Esophagus squamous epithelium (tissue), 5 donors: ENCODE results near the gene CNTN4. TPM values are rescaled to one million over a fixed set of nuclear protein-coding genes. Genes with fewer than 3 reads are reported as not detected.
A peak's percentile ranks its signal among the peaks of the same experiment; 100 is the strongest.

Experiments used
- DNase-seq: peaks from one replicate; lab custom pipeline; 2025; lab: John Stamatoyannopoulos, UW
- H3K27ac ChIP-seq, 4 donors: fragments of 200-600 bp; sonication (generic); one replicate each; pipeline ENCODE4 v1.5.1; 2016 to 2019; ENCODE audit warnings: mild to moderate bottlenecking in 1 of 4
- H3K27me3 ChIP-seq, 4 donors: fragments of 200-600 bp; sonication (generic); 1 replicate in 3 of 4; 2 replicates in 1 of 4; pipeline versions ENCODE4 v1.5.1 to v1.6.0; 2017 to 2021; ENCODE audit warnings: antibody characterized with exemption in 1 of 4
- H3K36me3 ChIP-seq, 3 donors: fragments of 200-600 bp; sonication (generic); one replicate each; pipeline ENCODE4 v1.5.1; 2016 to 2019
- H3K4me1 ChIP-seq, 3 donors: fragments of 200-600 bp; sonication (generic); one replicate each; pipeline ENCODE4 v1.5.1; 2017 to 2019
- H3K4me3 ChIP-seq, 4 donors: fragments of 200-600 bp; sonication (generic); 1 replicate in 3 of 4; 2 replicates in 1 of 4; pipeline ENCODE4 v1.5.1; 2016 to 2019; ENCODE audit warnings: mild to moderate bottlenecking in 2 of 4, moderate library complexity in 1 of 4
- H3K9me3 ChIP-seq, 3 donors: fragments of 200-600 bp; sonication (generic); one replicate each; pipeline ENCODE4 v1.5.1; 2016 to 2019
- CTCF ChIP-seq, 6 experiments: fragments of 450-650 bp in 4 of 6; fragments of 200-600 bp in 2 of 6; sonication (generic) in 2 of 6; IDR thresholded peaks; one replicate each; pipeline ENCODE4 v1.5.1; 2016 to 2019; ENCODE audit warnings: antibody characterized with exemption in 6 of 6, mild to moderate bottlenecking in 4 of 6, moderate library complexity in 4 of 6
- POLR2A ChIP-seq, 4 donors: fragments of 450-650 bp; IDR thresholded peaks; one replicate each; pipeline ENCODE4 v1.6.1; 2017; ENCODE audit warnings: antibody characterized with exemption in 4 of 4, mild to moderate bottlenecking in 4 of 4, moderate library complexity in 3 of 4
- WGBS, 2 donors: methylation state at CpG; one replicate each; pipeline ENCODE4 v1.1.5; 2018; 5-methylcytosine and 5-hydroxymethylcytosine counted together
- intact Hi-C: fragments of 100-400 bp; cut with DNase I; formaldehyde crosslinking; loops from one replicate; pipeline ENCODE4 v1.15.0; 2022
- total RNA-seq, 4 donors: library from RNA; depleted of rRNA; stranded (reverse); fragments of >200 nt; gene quantifications; one replicate each; pipeline ENCODE4 v1.1.0, GENCODE V29; 2016
- donor health status: DM: yes; HTN: yes; CAD: no.

The CNTN4 gene
- total RNA-seq, 4 donors from 2014 or later = 0.31 to 8.5 (median 3.5) TPM

- DNase-seq = no peak
- no peaks in the 10 kb centered on the region for H3K36me3 ChIP-seq
- H3K9me3 ChIP-seq = no peaks in the 10 kb centered on the region
- no peak overlapping the region for H3K27ac ChIP-seq
- H3K4me1 ChIP-seq = peaks cover 0 to 17% (median 0%) of the 10 kb centered on the region in 3 donors
- WGBS, 2 donors = 76 to 82% methylated on average over 3 to 4 of the region's 4 CpGs
- intact Hi-C loops = no loop called here
- H3K4me3 ChIP-seq = no peak overlapping the region
- H3K27me3 ChIP-seq = no peaks in the 10 kb centered on the region
- TF ChIP-seq CTCF (IDR thresholded peaks at IDR 0.05) (no peak), POLR2A (IDR thresholded peaks at IDR 0.05) (no peak)
Measured at GRCh38 chr3:3013317-3014052, 914.8 kb downstream of the CNTN4 start.

DNA sequence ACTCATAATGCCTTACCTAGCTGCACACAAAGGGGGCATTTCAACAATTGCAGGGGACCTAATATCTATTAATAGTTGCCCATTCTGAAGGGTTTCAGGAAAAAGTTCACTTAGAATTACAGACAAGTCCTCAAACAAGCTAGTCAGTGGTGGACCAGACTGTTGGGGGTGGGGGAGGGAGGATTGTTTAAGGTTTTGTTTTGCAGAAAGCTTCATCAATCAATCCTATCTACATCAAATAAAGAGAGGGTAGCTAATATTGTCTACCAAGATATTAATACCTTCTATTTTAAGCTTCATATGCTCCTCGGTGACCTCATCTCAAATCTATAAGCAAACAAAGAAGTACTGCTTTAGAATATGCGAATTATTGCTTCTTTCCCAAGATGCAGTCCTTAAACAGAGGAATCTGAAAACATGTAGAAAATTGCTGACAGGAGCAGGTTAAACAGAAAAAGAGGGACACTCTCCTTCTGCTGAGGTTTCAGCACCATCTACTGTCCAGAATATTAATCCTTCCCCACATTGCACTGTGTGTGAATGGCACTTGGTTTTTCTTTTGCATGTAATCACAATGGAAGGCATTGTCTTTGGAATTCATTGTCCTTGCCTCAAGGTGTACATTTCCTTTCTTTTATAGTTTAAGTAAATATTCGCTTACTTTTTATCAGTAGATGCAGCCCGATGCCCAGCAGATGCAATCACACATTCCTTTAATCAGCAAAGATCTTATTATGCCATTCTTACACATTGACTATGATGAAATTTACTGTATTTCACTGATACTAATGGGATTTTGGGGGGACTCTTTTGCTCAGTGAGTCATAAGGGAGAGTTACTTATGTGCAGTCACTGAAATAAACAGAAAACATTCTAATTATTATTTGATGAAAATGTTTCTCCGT lies 916.8 kb downstream of the CNTN4 start:
- Histone ChIP-seq H3K36me3 (no peaks in the 10 kb centered on the region), H3K4me1 (peaks cover 0 to 17% (median 0%) of the 10 kb centered on the region in 3 donors), H3K9me3 (no peaks in the 10 kb centered on the region), H3K27ac (no peak overlapping the region), H3K4me3 (no peak overlapping the region), H3K27me3 (no peaks in the 10 kb centered on the region)
- WGBS, 2 donors = 26 to 28% methylated on average over 5 of the region's 5 CpGs
- intact Hi-C loops = no loop called here
- DNase-seq = no peak
- TF ChIP-seq POLR2A (IDR thresholded peaks at IDR 0.05) (no peak), CTCF (IDR thresholded peaks at IDR 0.05) (peak in 5 of 6 experiments; percentile 15 to 48 (median 37))

GRCh38 chr3:3016226-3016625 lies 917.6 kb downstream of the CNTN4 start:
- no peak for DNase-seq
- H3K27me3 ChIP-seq = no peaks in the 10 kb centered on the region
- no peak overlapping the region for H3K4me3 ChIP-seq
- no peaks in the 10 kb centered on the region for H3K9me3 ChIP-seq
- H3K36me3 ChIP-seq = no peaks in the 10 kb centered on the region
- intact Hi-C loops = no loop called here
- peaks cover 0 to 17% (median 0%) of the 10 kb centered on the region in 3 donors for H3K4me1 ChIP-seq
- WGBS, 2 donors = 47 to 50% methylated on average over 4 of the region's 4 CpGs
- TF ChIP-seq CTCF (IDR thresholded peaks at IDR 0.05) = no peak
- TF ChIP-seq POLR2A (IDR thresholded peaks at IDR 0.05) = no peak
- H3K27ac ChIP-seq = no peak overlapping the region

DNA sequence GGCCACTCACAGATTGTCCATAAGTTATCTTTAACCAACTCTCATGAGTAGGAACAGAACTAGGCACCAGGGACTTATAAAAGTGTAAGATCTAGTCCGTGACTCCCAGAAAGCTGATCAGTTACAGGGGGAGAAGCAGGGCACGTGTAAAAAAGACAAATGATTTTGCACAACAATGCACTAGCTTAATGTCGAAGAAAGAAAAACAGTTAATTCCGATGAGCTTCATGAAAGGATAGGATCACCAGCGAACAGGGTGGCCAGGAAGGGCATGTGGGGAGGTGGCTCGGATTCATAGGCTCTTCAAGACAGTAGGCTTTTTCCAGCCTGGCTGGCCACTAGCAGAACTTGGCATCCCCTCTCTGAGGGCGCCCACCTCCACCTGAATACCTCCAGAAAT lies 921.5 kb downstream of the CNTN4 start:
- no peak overlapping the region for H3K4me3 ChIP-seq
- no peak for TF ChIP-seq CTCF (IDR thresholded peaks at IDR 0.05)
- TF ChIP-seq POLR2A (IDR thresholded peaks at IDR 0.05) = no peak
- H3K9me3 ChIP-seq = no peaks in the 10 kb centered on the region
- no peaks in the 10 kb centered on the region for H3K36me3 ChIP-seq
- no peak overlapping the region for H3K27ac ChIP-seq
- WGBS, 2 donors = 87 to 90% methylated on average over 7 of the region's 7 CpGs
- H3K27me3 ChIP-seq = no peaks in the 10 kb centered on the region
- no peak for DNase-seq
- intact Hi-C loops = no loop called here
- H3K4me1 ChIP-seq = peaks cover 0 to 2% (median 0%) of the 10 kb centered on the region in 3 donors
